Left lung (tissue), 10 donors: ENCODE results near the gene WASF2. TPM values are rescaled to one million over a fixed set of nuclear protein-coding genes. Genes with fewer than 3 reads are reported as not detected.

Experiments
- ATAC-seq: fragments of 200-7000 bp; cut with Tn5 transposase; one replicate; pipeline ENCODE4 v1.9.1; 2020; ENCODE audit warnings: moderate library complexity
- DNase-seq, 4 donors: peaks; one replicate each; pipeline ENCODE4 v3.0.0-alpha.2; 2013 to 2020
- H3K27ac ChIP-seq, 2 donors: fragments of 200-600 bp; sonication (generic) in 1 of 2; one replicate each; pipeline versions ENCODE4 v1.5.0 to v1.8.0; 2020 to 2021
- H3K27me3 ChIP-seq, 2 donors: fragments of 200-600 bp; sonication (generic) in 1 of 2; one replicate each; pipeline versions ENCODE4 v1.5.0 to v1.8.0; 2020 to 2021
- H3K36me3 ChIP-seq, 2 donors: fragments of 200-600 bp; sonication (generic) in 1 of 2; one replicate each; pipeline versions ENCODE4 v1.5.0 to v1.8.0; 2020 to 2021
- H3K4me1 ChIP-seq, 2 donors: fragments of 200-600 bp; one replicate each; pipeline ENCODE4 v1.8.0; 2021
- H3K4me3 ChIP-seq, 2 donors: fragments of 200-600 bp; sonication (generic) in 1 of 2; one replicate each; pipeline versions ENCODE4 v1.5.0 to v1.8.0; 2020 to 2021; ENCODE audit warnings: mild to moderate bottlenecking in 1 of 2
- H3K9me3 ChIP-seq, 2 donors: fragments of 200-600 bp; sonication (generic) in 1 of 2; one replicate each; pipeline versions ENCODE4 v1.5.0 to v1.8.0; 2020 to 2021
- CTCF ChIP-seq, 2 donors: fragments of 200-600 bp; sonication (generic) in 1 of 2; IDR thresholded peaks; one replicate each; pipeline versions ENCODE4 v1.5.0 to v1.8.0; 2021; ENCODE audit warnings: antibody characterized with exemption in 2 of 2
- intact Hi-C, 2 donors: fragments of 100-400 bp; cut with DNase I; formaldehyde crosslinking; loops; one replicate each; pipeline versions ENCODE4 v1.11.2 to v1.14.2; 2022
- polyA plus RNA-seq, 6 donors: library from polyadenylated mRNA; unstranded; fragments of 120-200 nt; gene quantifications; one replicate each; pipeline ENCODE4 v1.2.1, GENCODE V29; 2013; ENCODE audit not compliant: insufficient read length in 6 of 6
- total RNA-seq, 2 donors: library from RNA; stranded (reverse); fragmentation: NEBNext Ultra II Directional; extraction: Animal tissue kit (Norgen Biotek cat#: 25700); gene quantifications; one replicate each; pipeline ENCODE4 v1.2.1, GENCODE V29; 2021
- donor health status: DM: no; HTN: yes; CAD: no.
- donor health status: DM: no; HTN: no; CAD: no.

Gene WASF2
- total and polyA plus RNA-seq, 8 donors, result 108 to 147 (median 134) TPM

- peak within 1 kb of the TSS; percentile 91 to 98 for H3K27ac ChIP-seq
- peaks cover 23 to 57% of the 10 kb centered on the region in 2 donors for H3K4me1 ChIP-seq
- H3K4me3 ChIP-seq, result peak within 1 kb of the TSS; percentile 67 to 74
- DNase-seq, result peak in 3 of 4 donors; percentile 82 to 95 (median 90)
- TF ChIP-seq CTCF (IDR thresholded peaks at IDR 0.05), result peak; percentile 9 to 23
- peak; percentile 77 for ATAC-seq
- H3K36me3 ChIP-seq, result peaks cover 0 to 34% of the 10 kb centered on the region in 2 donors
- peaks cover 0 to 7% of the 10 kb centered on the region in 2 donors for H3K27me3 ChIP-seq
- intact Hi-C loops, result no loop called here
- no peaks in the 10 kb centered on the region for H3K9me3 ChIP-seq
Measured at GRCh38 chr1:27366411-27367159, 123.4 kb downstream of the WASF2 start, which contains the start of gene MAP3K6. TSS of gene MAP3K6 (minus strand) at chr1:27366961. CDS start at chr1:27366597, 364 bp downstream.

GRCh38 chr1:27366113-27366410, 123.9 kb downstream of the WASF2 start:
- TF ChIP-seq CTCF (IDR thresholded peaks at IDR 0.05), result no peak
- peaks cover 0 to 7% of the 10 kb centered on the region in 2 donors for H3K27me3 ChIP-seq
- intact Hi-C loops, result no loop called here

GRCh38 chr1:27365372-27366112, 124.4 kb downstream of the WASF2 start:
- peaks cover 0 to 7% of the 10 kb centered on the region in 2 donors for H3K27me3 ChIP-seq
- no peak for TF ChIP-seq CTCF (IDR thresholded peaks at IDR 0.05)
- H3K9me3 ChIP-seq, result no peaks in the 10 kb centered on the region
- peaks cover 0 to 45% of the 10 kb centered on the region in 2 donors for H3K36me3 ChIP-seq
- peak overlapping the region; percentile 91 to 98 for H3K27ac ChIP-seq
- intact Hi-C loops, result no loop called here
- peak overlapping the region; percentile 67 to 74 for H3K4me3 ChIP-seq
- peak; percentile 82 for ATAC-seq
- DNase-seq, result peak; percentile 87 to 94 (median 92)
- peaks cover 23 to 63% of the 10 kb centered on the region in 2 donors for H3K4me1 ChIP-seq

More at GRCh38 chr1:27366113-27366410, 123.9 kb downstream of the WASF2 start:
- DNase-seq (peak; percentile 77 to 96 (median 88)), ATAC-seq (peak; percentile 67)
- peaks cover 0 to 39% of the 10 kb centered on the region in 2 donors for H3K36me3 ChIP-seq
- peak overlapping the region; percentile 67 to 74 for H3K4me3 ChIP-seq
- H3K9me3 ChIP-seq, result no peaks in the 10 kb centered on the region
- peak overlapping the region; percentile 91 to 98 for H3K27ac ChIP-seq
- peaks cover 23 to 58% of the 10 kb centered on the region in 2 donors for H3K4me1 ChIP-seq

GRCh38 chr1:27364696-27365371, 125.1 kb downstream of the WASF2 start:
- no peaks in the 10 kb centered on the region for H3K9me3 ChIP-seq
- intact Hi-C loops, result no loop called here
- no peak for TF ChIP-seq CTCF (IDR thresholded peaks at IDR 0.05)
- ATAC-seq (no peak), DNase-seq (no peak)
- peaks cover 23 to 62% of the 10 kb centered on the region in 2 donors for H3K4me1 ChIP-seq
- H3K4me3 ChIP-seq, result peak overlapping the region; percentile 24 to 74
- H3K27ac ChIP-seq, result peak overlapping the region; percentile 91 to 98
- peaks cover 0 to 7% of the 10 kb centered on the region in 2 donors for H3K27me3 ChIP-seq
- H3K36me3 ChIP-seq, result peaks cover 0 to 52% of the 10 kb centered on the region in 2 donors
